Keratinocyte (primary cell): ENCODE measurements around the gene TLR9. TPM values are rescaled to one million over a fixed set of nuclear protein-coding genes. Genes with fewer than 3 reads are reported as not detected.

Experiments used
- DNase-seq: peaks from one replicate; pipeline ENCODE4 v3.0.0-alpha.2; 2011; ENCODE audit warnings: low read depth, missing footprints, low spot score
- FAIRE-seq: peaks from 2 replicates; lab custom pipeline; 2011; peaks lifted over from hg19 to GRCh38; lab: Jason Lieb, UNC
- H2AFZ ChIP-seq: 2 replicates; pipeline ENCODE4 v1.6.0; 2012; ENCODE audit warnings: low read length, control low read depth, inconsistent platforms; ENCODE audit not compliant: control insufficient read depth
- H3K27ac ChIP-seq: 2 replicates; pipeline ENCODE4 v1.5.1; 2011; ENCODE audit warnings: low read length; ENCODE audit not compliant: control insufficient read depth, insufficient read depth
- H3K27me3 ChIP-seq: 3 replicates; pipeline ENCODE4 v1.6.0; 2011; ENCODE audit warnings: low read length; ENCODE audit not compliant: control insufficient read depth, insufficient read depth; ENCODE audit errors: extremely low read depth
- H3K36me3 ChIP-seq, 2 experiments: 2 replicates in 1 of 2; 3 replicates in 1 of 2; pipeline ENCODE4 v1.5.1; 2011; ENCODE audit warnings: low read length in 2 of 2, mild to moderate bottlenecking in 1 of 2; ENCODE audit not compliant: control insufficient read depth in 2 of 2, insufficient read depth in 2 of 2; ENCODE audit errors: extremely low read depth in 1 of 2
- H3K4me1 ChIP-seq: 3 replicates; pipeline ENCODE4 v1.5.1; 2011; ENCODE audit warnings: low read length; ENCODE audit not compliant: control insufficient read depth, insufficient read depth; ENCODE audit errors: extremely low read depth
- H3K4me2 ChIP-seq: 3 replicates; pipeline ENCODE4 v1.6.0; 2011; ENCODE audit warnings: low read depth, low read length; ENCODE audit not compliant: control insufficient read depth, insufficient read depth; ENCODE audit errors: extremely low read depth
- H3K4me3 ChIP-seq, 3 experiments: fragments of 200-600 bp in 1 of 3; sonication (generic) in 1 of 3; 2 replicates in 2 of 3; 3 replicates in 1 of 3; pipeline ENCODE4 v1.5.1; 2011 to 2016; ENCODE audit warnings: low read length in 3 of 3, mild to moderate bottlenecking in 3 of 3, control low read depth in 2 of 3, inconsistent platforms in 1 of 3, low read depth in 1 of 3, mixed read lengths in 1 of 3, mixed run types in 1 of 3, moderate library complexity in 1 of 3; ENCODE audit not compliant: control insufficient read depth in 2 of 3, insufficient read depth in 2 of 3; ENCODE audit errors: extremely low read depth in 1 of 3
- H3K79me2 ChIP-seq: 2 replicates; pipeline ENCODE4 v1.6.0; 2012; ENCODE audit warnings: low read length; ENCODE audit not compliant: control insufficient read depth, insufficient read depth
- H3K9ac ChIP-seq: 3 replicates; pipeline ENCODE4 v1.6.0; 2011; ENCODE audit warnings: low read length; ENCODE audit not compliant: control insufficient read depth, insufficient read depth; ENCODE audit errors: extremely low read depth
- H3K9me1 ChIP-seq: 3 replicates; pipeline ENCODE4 v1.6.0; 2011; ENCODE audit warnings: low read length; ENCODE audit not compliant: control insufficient read depth, insufficient read depth; ENCODE audit errors: extremely low read depth
- H3K9me3 ChIP-seq: 2 replicates; pipeline ENCODE4 v1.5.1; 2012; ENCODE audit warnings: low read depth, low read length; ENCODE audit not compliant: control insufficient read depth
- H4K20me1 ChIP-seq: 3 replicates; pipeline ENCODE4 v1.6.0; 2011; ENCODE audit warnings: low read length; ENCODE audit not compliant: control insufficient read depth, insufficient read depth; ENCODE audit errors: extremely low read depth
- CTCF ChIP-seq, 3 experiments: IDR thresholded peaks in 1 of 3; conservative IDR thresholded peaks in 1 of 3; optimal IDR thresholded peaks in 1 of 3; 2 replicates in 2 of 3; 3 replicates in 1 of 3; pipeline versions ENCODE3 to v1.5.1; 2011; ENCODE audit warnings: low read length in 3 of 3, mild to moderate bottlenecking in 3 of 3, moderate library complexity in 2 of 3, control low read depth in 1 of 3, inconsistent platforms in 1 of 3; ENCODE audit not compliant: insufficient read depth in 2 of 3; ENCODE audit errors: extremely low read depth in 1 of 3
- EZH2 ChIP-seq: IDR thresholded peaks from one replicate; pipeline ENCODE4 v1.6.1; 2012; ENCODE audit warnings: inconsistent platforms, mild to moderate bottlenecking, low read length, moderate library complexity
- dilution Hi-C: fragments of 300-500 bp; cut with MboI; formaldehyde crosslinking; loops from one replicate; pipeline ENCODE4 v1.7.0; 2020; ENCODE audit warnings: low sequenced_read_pairs; ENCODE audit not compliant: extremely low pct_ligation_motif_present
- polyA plus RNA-seq, 5 experiments: library from polyadenylated mRNA; depleted of rRNA in 3 of 5; stranded (reverse) in 3 of 5; stranded (forward) in 1 of 5; unstranded in 1 of 5; fragments of >200 nt; gene quantifications; 1 replicate in 1 of 5; 2 replicates in 3 of 5; 3 replicates in 1 of 5; pipeline versions ENCODE4 v1.2.1 to v1.2.3, GENCODE V29; 2011 to 2012; ENCODE audit warnings: missing spikeins in 2 of 5, low read depth in 1 of 5, low replicate concordance in 1 of 5

TLR9 gene
- polyA plus RNA-seq, 1 donor (not counting 4 experiments of a cell fraction or from before 2014, with no cell fraction given): not detected

GRCh38 chr3:52216585-52217408, 8.6 kb downstream of the TLR9 start:
- no peaks in the 10 kb centered on the region for H4K20me1 ChIP-seq
- peaks cover 22% of the 10 kb centered on the region for H3K4me1 ChIP-seq
- H3K36me3 ChIP-seq: peaks cover 19 to 23% of the 10 kb centered on the region in 2 experiments
- H3K4me3 ChIP-seq: peak overlapping the region in 1 of 3 experiments; percentile 29
- H3K9ac ChIP-seq: peak overlapping the region; percentile 0
- H3K79me2 ChIP-seq: no peaks in the 10 kb centered on the region
- no peaks in the 10 kb centered on the region for H3K27me3 ChIP-seq
- TF ChIP-seq EZH2: no peak
- TF ChIP-seq CTCF (optimal IDR thresholded peaks at IDR 0.05 in 1 of 3, IDR thresholded peaks at IDR 0.05 in 1 of 3, conservative IDR thresholded peaks at IDR 0.05 in 1 of 3; ENCODE audit: extremely low read depth in 1 of 3, insufficient read depth in 2 of 3, low read length in 3 of 3): no peak
- FAIRE-seq: peak; percentile 100
- DNase-seq: peak; percentile 65
- no peak overlapping the region for H2AFZ ChIP-seq
- no peaks in the 10 kb centered on the region for H3K9me3 ChIP-seq
- peak overlapping the region; percentile 75 for H3K4me2 ChIP-seq
- peak overlapping the region; percentile 59 for H3K27ac ChIP-seq
- peaks cover 3% of the 10 kb centered on the region for H3K9me1 ChIP-seq
- dilution Hi-C loops: no loop called here

GRCh38 chr3:52215351-52215750, 10.1 kb downstream of the TLR9 start:
- FAIRE-seq: no peak
- no peaks in the 10 kb centered on the region for H4K20me1 ChIP-seq
- TF ChIP-seq CTCF (optimal IDR thresholded peaks at IDR 0.05 in 1 of 3, IDR thresholded peaks at IDR 0.05 in 1 of 3, conservative IDR thresholded peaks at IDR 0.05 in 1 of 3; ENCODE audit: extremely low read depth in 1 of 3, insufficient read depth in 2 of 3, low read length in 3 of 3) (no peak), EZH2 (no peak)
- no peak overlapping the region for H3K4me3 ChIP-seq
- H3K4me1 ChIP-seq: peaks cover 22% of the 10 kb centered on the region
- H3K36me3 ChIP-seq: peaks cover 34 to 37% of the 10 kb centered on the region in 2 experiments
- no peak overlapping the region for H3K27ac ChIP-seq
- H2AFZ ChIP-seq: no peak overlapping the region
- H3K9me1 ChIP-seq: peaks cover 3% of the 10 kb centered on the region
- dilution Hi-C loops: no loop called here
- H3K9ac ChIP-seq: no peak overlapping the region
- no peaks in the 10 kb centered on the region for H3K9me3 ChIP-seq
- no peaks in the 10 kb centered on the region for H3K79me2 ChIP-seq
- no peaks in the 10 kb centered on the region for H3K27me3 ChIP-seq
- no peak for DNase-seq
- no peak overlapping the region for H3K4me2 ChIP-seq
